HG02678 (cell line): ENCODE results near the gene C19orf25.
A peak's percentile ranks its signal among the peaks of the same experiment; 100 is the strongest.

ENCODE experiments used
- ATAC-seq: cut with Tn5 transposase; IDR thresholded peaks from one replicate; pipeline ENCODE4 v1.9.1; 2021; ENCODE audit warnings: mild to moderate bottlenecking, moderate library complexity; ENCODE audit not compliant: unreplicated experiment

Gene C19orf25

DNA sequence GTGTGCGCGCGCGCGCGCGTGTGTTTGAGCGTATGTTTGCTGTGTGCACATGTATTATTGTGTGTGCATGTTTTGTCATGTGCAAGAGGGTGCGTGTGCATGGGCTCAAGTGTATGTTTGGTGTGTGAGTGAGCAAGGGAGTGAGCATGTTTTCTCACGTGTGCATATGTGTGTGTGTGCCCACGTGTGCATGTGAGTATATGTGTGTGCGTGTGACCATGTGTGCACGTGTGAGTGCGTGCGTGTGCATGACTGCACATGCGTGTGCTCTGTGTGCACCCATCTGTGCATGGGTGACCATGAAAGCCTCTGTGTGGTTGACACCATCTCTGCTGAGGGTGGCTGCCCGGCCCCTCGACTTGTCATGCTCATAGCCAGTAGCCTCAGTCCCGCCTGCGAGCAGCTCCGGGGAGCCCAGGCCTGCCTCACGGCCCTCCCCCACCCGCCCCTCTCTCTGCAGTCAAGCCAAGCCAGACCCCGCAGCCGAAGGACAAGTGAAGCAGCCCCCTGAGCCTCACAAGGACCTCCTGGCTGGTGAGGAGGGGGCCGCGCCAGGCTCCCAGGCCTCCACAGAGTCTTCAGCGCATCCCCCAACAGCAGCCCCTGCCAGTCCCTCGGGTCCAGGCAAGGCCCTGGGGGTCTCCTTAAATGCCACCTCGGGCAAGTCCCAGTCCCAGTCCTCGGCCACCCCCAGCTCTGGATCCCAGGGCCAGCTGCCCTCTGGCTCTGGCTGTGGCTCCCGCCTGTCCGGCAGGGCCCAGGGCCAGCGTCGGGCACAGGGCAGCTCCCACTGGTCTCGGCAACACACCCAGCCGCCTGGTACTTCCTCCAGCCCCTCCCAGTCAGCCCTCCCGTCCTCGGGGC lies 17.9 kb upstream of the C19orf25 start:
- ATAC-seq: no peak

DNA sequence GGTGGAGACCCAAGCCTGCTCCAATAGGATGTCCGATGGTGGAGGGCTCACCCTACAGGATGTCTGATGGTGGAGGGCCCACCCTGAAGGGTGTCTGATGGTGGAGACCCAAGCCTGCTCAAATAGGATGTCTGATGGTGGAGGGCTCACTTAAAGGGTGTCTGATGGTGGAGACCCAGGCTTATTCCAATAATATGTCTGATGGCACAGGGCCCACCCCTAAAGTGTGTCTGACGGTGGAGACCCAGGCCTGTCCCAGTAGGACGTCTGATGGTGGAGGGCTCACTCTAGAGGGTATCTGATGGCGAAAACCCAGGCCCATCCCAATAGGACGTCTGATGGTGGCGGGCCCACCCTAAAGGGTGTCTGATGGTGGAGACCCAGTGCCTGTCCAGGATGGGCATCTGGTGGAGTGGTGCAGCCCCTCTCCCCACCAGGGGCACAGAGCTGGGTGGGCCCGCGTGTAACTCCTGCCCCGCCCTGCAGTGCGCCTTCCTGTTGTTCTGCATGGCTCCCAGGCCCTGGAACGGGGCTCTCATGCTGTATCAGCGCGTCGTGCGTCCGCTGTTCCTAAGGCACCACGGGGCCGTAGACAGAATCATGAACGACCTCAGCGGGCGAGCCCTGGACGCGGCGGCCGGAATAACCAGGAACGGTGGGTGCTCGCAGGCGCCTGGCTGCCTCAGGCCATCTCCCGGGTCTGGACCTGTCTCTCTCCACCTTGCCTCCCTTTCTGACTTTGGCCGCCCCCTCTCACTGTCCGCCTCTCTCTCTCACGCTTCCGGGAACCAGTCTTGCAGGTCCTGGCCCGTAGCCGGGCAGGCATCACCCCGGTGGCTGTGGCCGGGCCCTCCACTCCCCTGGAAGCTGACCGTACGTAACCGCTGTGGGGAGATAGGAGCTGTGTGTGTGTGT lies 17.0 kb upstream of the C19orf25 start:
- ATAC-seq: no peak

GRCh38 chr19:1495051-1495798 lies 16.2 kb upstream of the C19orf25 start:
- no peak for ATAC-seq

- ATAC-seq: no peak
Observed at GRCh38 chr19:1494115-1494815, 15.2 kb upstream of the C19orf25 start.

- ATAC-seq: no peak
Observed at GRCh38 chr19:1492474-1493006, 13.5 kb upstream of the C19orf25 start.

GRCh38 chr19:1491849-1492170 lies 12.8 kb upstream of the C19orf25 start:
- ATAC-seq: no peak

DNA sequence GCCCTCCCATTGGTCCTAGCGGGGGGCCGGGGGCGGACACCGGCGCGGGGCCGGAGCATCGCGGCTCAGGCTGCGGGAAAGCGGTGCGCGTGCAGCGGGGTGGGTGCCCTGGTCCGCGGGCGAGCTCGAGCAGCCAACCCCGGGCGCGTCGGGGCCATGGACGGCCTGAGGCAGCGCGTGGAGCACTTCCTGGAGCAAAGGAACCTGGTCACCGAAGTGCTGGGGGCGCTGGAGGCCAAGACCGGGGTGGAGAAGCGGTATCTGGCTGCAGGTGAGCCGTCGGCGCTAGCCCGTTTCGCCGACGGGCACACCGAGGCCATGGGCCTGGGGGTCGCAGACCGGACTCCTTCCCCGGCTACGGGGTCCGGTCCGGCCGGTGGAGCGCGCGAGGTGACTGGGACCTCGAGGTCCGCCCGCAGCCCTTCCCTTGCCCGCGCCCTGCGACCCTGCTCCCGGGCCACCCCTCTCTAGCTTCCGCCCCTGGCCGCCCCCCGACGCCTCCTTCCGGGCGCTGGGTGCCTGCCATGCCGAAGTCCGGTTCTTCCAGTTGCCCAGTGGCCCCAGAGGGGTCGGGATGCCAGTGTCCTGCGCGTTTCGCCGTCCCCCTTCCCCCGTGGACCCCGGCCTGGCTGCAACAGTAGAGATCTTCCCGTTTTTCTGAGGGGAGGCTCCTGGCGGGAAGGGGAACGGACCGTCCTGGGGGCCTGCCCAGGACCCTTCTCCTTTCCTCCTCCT lies 12.3 kb upstream of the C19orf25 start, which contains the start of gene REEP6:
TSS of gene REEP6 (plus strand) at position 68 of the 735 bp plus-strand sequence. CDS start at position 157, 89 bp downstream.
- ATAC-seq: no peak

GRCh38 chr19:1490311-1491113 lies 11.5 kb upstream of the C19orf25 start, which contains the start of gene PCSK4:
PCSK4 (minus strand) TSS chr19:1490350; CDS start chr19:1490346, 4 bp downstream.
- ATAC-seq: peak; percentile 84

DNA sequence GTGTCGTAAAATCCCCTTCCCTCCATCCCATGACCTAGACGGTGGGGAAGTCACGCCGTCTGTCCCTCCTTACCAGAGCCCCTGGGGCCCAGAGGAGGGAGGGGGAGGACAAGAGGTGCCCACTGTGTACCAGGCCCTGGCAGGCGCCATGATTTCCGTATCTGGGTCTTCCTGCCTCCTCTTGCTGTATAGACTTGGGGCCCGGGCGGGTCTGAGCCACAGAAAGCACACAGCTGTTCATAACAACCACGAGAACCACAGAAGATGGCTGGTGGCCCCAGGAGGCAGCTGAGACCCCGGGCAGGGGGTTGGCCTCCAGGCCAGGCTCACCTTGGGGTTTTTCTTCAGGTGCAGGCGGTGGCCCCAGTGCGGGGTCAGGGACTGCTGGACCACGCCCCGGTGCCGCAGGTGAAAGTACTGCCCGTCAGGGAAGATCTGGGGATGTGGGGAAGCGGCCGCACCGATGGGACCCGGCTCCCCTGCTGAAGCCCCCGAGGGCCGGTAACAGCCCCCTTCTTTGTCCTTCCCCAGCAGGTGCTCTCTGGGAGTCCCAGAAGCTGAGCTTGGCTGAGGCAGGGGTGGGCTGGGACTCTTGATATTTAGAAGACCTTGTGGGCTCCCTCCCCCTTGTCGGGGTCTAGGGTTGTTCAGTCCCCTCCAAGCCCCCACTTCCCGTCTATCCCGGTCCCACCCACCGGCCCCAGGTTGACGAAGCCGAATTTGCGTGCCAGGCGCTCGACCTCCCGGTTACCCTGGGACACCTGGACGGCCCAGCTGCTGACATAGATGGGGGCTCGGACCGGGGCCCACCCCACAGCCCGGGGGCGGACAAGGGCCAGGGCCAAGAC lies 10.7 kb upstream of the C19orf25 start:
- no peak for ATAC-seq

DNA sequence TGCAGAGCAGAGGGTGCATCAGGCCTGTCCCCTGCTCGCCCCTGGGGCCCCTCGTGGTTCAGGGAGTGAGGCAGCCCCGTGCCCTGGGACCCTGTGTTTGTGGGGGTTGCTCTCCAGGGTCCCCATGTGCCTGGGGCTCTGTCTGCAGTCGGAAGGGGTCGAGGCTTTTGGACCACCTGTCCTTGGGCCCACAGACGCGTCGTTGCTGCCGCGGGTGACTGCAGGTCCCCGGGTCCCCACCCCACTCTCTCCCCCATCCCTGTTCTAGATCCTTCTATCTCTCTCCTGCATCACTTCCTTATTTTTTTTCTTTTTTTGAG lies 9.2 kb upstream of the C19orf25 start:
- ATAC-seq: no peak

GRCh38 chr19:1487576-1488281 lies 8.7 kb upstream of the C19orf25 start:
- ATAC-seq: no peak

GRCh38 chr19:1486720-1487575 lies 7.9 kb upstream of the C19orf25 start:
- ATAC-seq: no peak

DNA sequence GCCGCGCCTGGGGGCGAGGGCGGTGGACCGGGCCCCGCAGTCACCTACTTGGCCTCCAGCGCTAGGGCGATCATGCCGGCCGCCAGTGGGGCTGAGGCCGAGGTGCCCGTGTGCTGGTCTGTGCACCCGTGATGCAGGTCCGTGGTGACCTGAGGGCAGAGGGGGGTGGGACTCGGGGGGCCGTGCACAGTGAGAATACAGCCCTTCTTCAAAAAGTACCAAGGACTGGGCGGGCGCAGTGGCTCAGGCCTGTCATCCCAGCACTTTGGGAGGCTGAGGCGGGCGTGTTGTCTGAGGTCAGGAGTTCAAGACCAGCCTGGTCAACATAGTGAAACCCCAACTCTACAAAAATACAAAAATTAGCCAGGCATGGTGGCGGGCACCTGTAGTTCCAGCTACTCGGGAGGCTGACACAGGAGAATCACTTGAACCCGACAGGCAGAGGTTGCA lies 5.0 kb upstream of the C19orf25 start:
- ATAC-seq: no peak

DNA sequence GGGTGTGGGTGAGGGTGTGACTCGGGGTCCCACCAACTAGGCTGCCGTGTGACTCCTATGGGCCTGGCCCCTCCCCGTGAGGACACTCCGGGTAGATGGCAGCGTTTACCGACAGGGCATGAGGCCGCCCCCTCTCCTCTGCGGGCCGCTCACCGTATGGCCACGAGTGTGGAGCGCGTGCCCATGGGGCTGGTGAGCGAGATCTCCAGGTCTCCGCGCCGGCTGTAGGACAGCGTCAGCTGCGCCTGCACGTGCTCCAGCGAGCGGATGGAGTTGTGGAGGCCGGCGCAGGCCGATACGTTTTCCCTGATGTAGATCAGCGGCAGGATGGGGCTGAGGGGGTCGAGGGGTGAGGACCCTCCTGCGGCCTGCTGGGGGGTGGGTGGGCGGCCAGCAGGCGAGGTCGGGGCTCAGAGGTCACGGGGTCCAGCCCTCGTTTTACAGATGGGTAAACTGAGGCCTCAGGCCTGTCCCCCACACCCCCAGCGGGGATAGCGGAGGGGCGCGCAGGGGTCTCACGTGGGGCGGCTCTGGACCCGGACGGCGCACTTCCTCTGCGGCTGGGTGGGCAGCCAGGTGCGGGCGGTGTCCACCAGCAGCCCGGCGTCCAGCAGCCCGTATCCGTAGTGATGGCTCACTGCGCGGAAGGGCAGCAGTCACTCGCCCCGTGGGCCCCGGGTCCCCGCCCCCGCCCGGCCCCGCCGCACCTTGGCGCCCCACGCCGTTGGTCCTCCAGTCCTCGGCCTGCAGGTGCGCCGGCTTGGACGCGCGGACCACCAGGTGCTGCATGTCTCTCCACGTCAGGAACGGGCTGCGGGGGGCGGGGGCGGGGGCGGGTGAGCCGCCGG lies 4.3 kb upstream of the C19orf25 start:
- no peak for ATAC-seq

DNA sequence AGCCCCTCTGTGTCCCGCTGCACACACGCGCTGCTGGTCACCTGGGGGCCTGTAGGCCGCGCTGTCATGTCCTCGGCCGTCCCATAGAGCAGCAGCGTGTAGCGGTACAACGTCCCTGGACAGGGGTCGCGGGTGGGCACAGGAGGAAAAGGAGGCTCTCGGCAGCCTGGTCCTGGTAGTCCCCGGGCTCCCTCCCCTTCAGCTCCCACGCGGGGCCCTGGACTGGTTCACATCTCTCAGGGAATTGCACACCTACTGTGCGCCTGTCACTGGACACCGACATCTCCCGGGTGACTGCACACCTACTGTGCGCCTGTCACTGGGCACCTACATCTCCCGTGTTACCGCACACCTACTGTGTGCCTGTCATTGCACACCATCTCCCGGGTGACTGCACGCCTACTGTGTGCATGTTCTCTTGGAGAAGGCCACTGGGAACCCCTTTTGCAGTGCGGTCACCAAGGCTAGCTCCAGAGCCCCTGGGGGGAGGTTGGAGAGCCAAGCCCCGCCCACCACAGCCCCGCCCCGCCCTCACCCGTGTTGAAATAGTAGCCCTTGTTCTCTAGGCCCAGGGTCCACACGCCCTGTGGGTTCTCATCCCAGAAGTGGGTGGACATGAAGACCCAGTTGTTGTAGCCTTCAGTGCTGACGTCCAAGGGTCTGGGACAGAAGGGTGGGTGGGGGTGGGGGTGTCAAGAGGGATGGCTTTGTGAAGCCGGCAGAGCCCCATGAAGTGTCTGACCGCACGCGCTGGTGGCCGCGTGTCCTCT lies 3.5 kb upstream of the C19orf25 start:
- ATAC-seq: no peak
